A673 (cell line): ENCODE measurements around the gene SMIM12.

Experiments used
- EZH2 ChIP-seq: fragments of 200-600 bp; sonication (generic); IDR thresholded peaks from 2 replicates; pipeline ENCODE4 v1.6.1; 2017; ENCODE audit warnings: borderline replicate concordance, low read depth, mild to moderate bottlenecking, mixed read lengths, antibody characterized with exemption, low read length; ENCODE audit not compliant: poor library complexity, severe bottlenecking
- TF ChIP-seq, protein P1 (sequence below): fragments of 300-800, 200-600 bp; sonication (generic); conservative IDR thresholded peaks from 2 replicates; pipeline ENCODE4 v1.5.1; 2017; ENCODE audit warnings: low read depth, mild to moderate bottlenecking, antibody characterized with exemption, low read length, moderate library complexity, mixed read lengths

DNA sequence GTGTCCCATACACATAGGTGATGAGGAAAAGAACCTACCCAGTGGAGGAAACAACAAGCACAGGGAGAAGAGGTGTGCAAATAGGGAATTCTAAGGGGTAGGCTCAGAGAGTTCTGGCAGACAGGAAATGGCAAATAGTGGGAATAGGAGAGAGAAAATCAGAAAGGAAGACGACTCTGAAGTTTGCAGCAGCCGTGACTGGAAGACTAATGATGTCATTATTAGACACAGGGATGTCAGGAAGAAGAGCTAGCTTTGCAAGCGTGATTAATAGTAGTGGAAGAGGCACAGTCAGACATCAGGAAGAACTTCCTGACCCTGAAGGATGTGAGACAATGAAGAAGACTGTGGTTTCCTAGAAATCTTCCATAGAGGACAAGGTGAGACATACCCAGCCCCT is 48.8 kb upstream of the SMIM12 start:
- TF ChIP-seq, protein P1, sequence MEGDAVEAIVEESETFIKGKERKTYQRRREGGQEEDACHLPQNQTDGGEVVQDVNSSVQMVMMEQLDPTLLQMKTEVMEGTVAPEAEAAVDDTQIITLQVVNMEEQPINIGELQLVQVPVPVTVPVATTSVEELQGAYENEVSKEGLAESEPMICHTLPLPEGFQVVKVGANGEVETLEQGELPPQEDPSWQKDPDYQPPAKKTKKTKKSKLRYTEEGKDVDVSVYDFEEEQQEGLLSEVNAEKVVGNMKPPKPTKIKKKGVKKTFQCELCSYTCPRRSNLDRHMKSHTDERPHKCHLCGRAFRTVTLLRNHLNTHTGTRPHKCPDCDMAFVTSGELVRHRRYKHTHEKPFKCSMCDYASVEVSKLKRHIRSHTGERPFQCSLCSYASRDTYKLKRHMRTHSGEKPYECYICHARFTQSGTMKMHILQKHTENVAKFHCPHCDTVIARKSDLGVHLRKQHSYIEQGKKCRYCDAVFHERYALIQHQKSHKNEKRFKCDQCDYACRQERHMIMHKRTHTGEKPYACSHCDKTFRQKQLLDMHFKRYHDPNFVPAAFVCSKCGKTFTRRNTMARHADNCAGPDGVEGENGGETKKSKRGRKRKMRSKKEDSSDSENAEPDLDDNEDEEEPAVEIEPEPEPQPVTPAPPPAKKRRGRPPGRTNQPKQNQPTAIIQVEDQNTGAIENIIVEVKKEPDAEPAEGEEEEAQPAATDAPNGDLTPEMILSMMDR = no peak
- TF ChIP-seq EZH2 = no peak
